Left ventricle myocardium superior (tissue), 1 donor: ENCODE data around the gene BOC. TPM values are rescaled to one million over a fixed set of nuclear protein-coding genes. Genes with fewer than 3 reads are reported as not detected.

ENCODE experiments used
- ATAC-seq: fragments of 200-7000 bp; cut with Tn5 transposase; one replicate; pipeline ENCODE4 v1.9.1; 2020; ENCODE audit warnings: mild to moderate bottlenecking, moderate library complexity
- DNase-seq: peaks from one replicate; pipeline ENCODE4 v3.0.0-alpha.2; 2020
- intact Hi-C: fragments of 100-400 bp; cut with micrococcal nuclease; formaldehyde crosslinking; loops from one replicate; pipeline ENCODE4 v1.11.0; 2022
- total RNA-seq: library from RNA; stranded (reverse); fragmentation: NEBNext Ultra II Directional; extraction: Animal tissue kit (Norgen Biotek cat#: 25700); gene quantifications from one replicate; pipeline ENCODE4 v1.2.1, GENCODE V29; 2021
- donor health status: DM: no; HTN: yes; CAD: no; lungs with severe emphysema.

BOC gene
- total RNA-seq, 1 donor from 2014 or later = 5.5 TPM

- intact Hi-C loops = no loop called here
- DNase-seq = no peak
- ATAC-seq = peak; percentile 77
Measured at GRCh38 chr3:113261063-113261625, 49.8 kb downstream of the BOC start.

GRCh38 chr3:113261626-113262303, 50.4 kb downstream of the BOC start:
- DNase-seq (no peak), ATAC-seq (peak; percentile 94)
- intact Hi-C loops = no loop called here

- DNase-seq = no peak
- no peak for ATAC-seq
- intact Hi-C loops = no loop called here
Measured at GRCh38 chr3:113262304-113262665, 50.9 kb downstream of the BOC start.

- DNase-seq (no peak), ATAC-seq (peak; percentile 21)
- intact Hi-C loops = no loop called here
Measured at GRCh38 chr3:113263020-113263419, 51.7 kb downstream of the BOC start.

GRCh38 chr3:113263778-113264177, 52.4 kb downstream of the BOC start:
- ATAC-seq = no peak
- intact Hi-C loops = no loop called here
- no peak for DNase-seq

GRCh38 chr3:113264283-113265131, 53.1 kb downstream of the BOC start:
- DNase-seq = no peak
- intact Hi-C loops = no loop called here

GRCh38 chr3:113265231-113265630, 53.9 kb downstream of the BOC start:
- no peak for ATAC-seq
- intact Hi-C loops = no loop called here

More at GRCh38 chr3:113264283-113265131, 53.1 kb downstream of the BOC start:
- no peak for ATAC-seq

GRCh38 chr3:113266738-113267137, 55.4 kb downstream of the BOC start:
- intact Hi-C loops = no loop called here
- ATAC-seq = no peak
- DNase-seq = no peak

More at GRCh38 chr3:113265231-113265630, 53.9 kb downstream of the BOC start:
- DNase-seq = no peak

- ATAC-seq (no peak), DNase-seq (no peak)
Measured at GRCh38 chr3:113268311-113268710, 57.0 kb downstream of the BOC start.

GRCh38 chr3:113268942-113269341, 57.6 kb downstream of the BOC start:
- ATAC-seq (no peak), DNase-seq (no peak)
- intact Hi-C loops = no loop called here

More at GRCh38 chr3:113268311-113268710, 57.0 kb downstream of the BOC start:
- intact Hi-C loops = no loop called here

GRCh38 chr3:113269661-113270060, 58.3 kb downstream of the BOC start:
- intact Hi-C loops = no loop called here
- DNase-seq (no peak), ATAC-seq (no peak)

GRCh38 chr3:113270068-113270467, 58.7 kb downstream of the BOC start:
- intact Hi-C loops = no loop called here
- DNase-seq (no peak), ATAC-seq (no peak)

- intact Hi-C loops = no loop called here
Measured at GRCh38 chr3:113270786-113271185, 59.4 kb downstream of the BOC start.

GRCh38 chr3:113271189-113271588, 59.8 kb downstream of the BOC start:
- intact Hi-C loops = no loop called here
- no peak for DNase-seq
- ATAC-seq = no peak

More at GRCh38 chr3:113270786-113271185, 59.4 kb downstream of the BOC start:
- ATAC-seq (no peak), DNase-seq (no peak)

- DNase-seq (no peak), ATAC-seq (no peak)
- intact Hi-C loops = no loop called here
Measured at GRCh38 chr3:113271594-113272384, 60.4 kb downstream of the BOC start.

- no peak for ATAC-seq
- intact Hi-C loops = no loop called here
- no peak for DNase-seq
Measured at GRCh38 chr3:113272385-113272779, 61.0 kb downstream of the BOC start.

- no peak for ATAC-seq
- no peak for DNase-seq
- intact Hi-C loops = no loop called here
Measured at GRCh38 chr3:113273011-113273410, 61.7 kb downstream of the BOC start.

- no peak for ATAC-seq
- no peak for DNase-seq
- intact Hi-C loops = no loop called here
Measured at GRCh38 chr3:113273604-113274378, 62.4 kb downstream of the BOC start.
